Calu3 (cell line): ENCODE results near the gene FGF22. TPM values are rescaled to one million over a fixed set of nuclear protein-coding genes. Genes with fewer than 3 reads are reported as not detected.

Experiments
- BruUV-seq: library from RNA; stranded (reverse); fragments of 400-500 nt; replicated peaks from 2 replicates; lab custom pipeline; 2021; lab: Mats Ljungman, UMichigan
- CTCF ChIA-PET: fragments of 300-600 bp; sonication (Branson Sonifier 250); formaldehyde crosslinking; loops from one replicate; lab custom pipeline; 2022; ENCODE audit warnings: antibody characterized with exemption; lab: Charles Lee
- DNase-seq: peaks from one replicate; pipeline ENCODE4 v3.0.0; 2022
- H3K27ac Mint-ChIP-seq: one replicate; pipeline ENCODE4 v1.8.0; 2022; ENCODE audit warnings: mixed read lengths; ENCODE audit not compliant: unreplicated experiment
- H3K27me3 Mint-ChIP-seq: one replicate; pipeline ENCODE4 v1.8.0; 2022; ENCODE audit warnings: mixed read lengths; ENCODE audit not compliant: unreplicated experiment
- H3K36me3 Mint-ChIP-seq: one replicate; pipeline ENCODE4 v1.8.0; 2022; ENCODE audit warnings: mild to moderate bottlenecking, moderate library complexity, mixed read lengths; ENCODE audit not compliant: insufficient read depth, unreplicated experiment
- H3K4me1 Mint-ChIP-seq: one replicate; pipeline ENCODE4 v1.8.0; 2022; ENCODE audit warnings: mild to moderate bottlenecking, low read depth, mixed read lengths; ENCODE audit not compliant: unreplicated experiment
- H3K4me3 Mint-ChIP-seq: one replicate; pipeline ENCODE4 v1.8.0; 2022; ENCODE audit warnings: mild to moderate bottlenecking, low read depth, moderate library complexity, mixed read lengths; ENCODE audit not compliant: unreplicated experiment
- H3K9me3 Mint-ChIP-seq: one replicate; pipeline ENCODE4 v1.8.0; 2022; ENCODE audit warnings: low read depth, mixed read lengths; ENCODE audit not compliant: unreplicated experiment
- intact Hi-C: fragments of 100-400 bp; cut with micrococcal nuclease; formaldehyde crosslinking; loops from one replicate; pipeline ENCODE4 v1.10.0; 2022; ENCODE audit not compliant: unreplicated experiment
- total RNA-seq: library from RNA; stranded (reverse); gene quantifications from 2 replicates; pipeline ENCODE4 v1.2.3, GENCODE V29; 2022
- TF ChIP-seq, protein P1 (sequence below): fragments of 200-600 bp; IDR thresholded peaks from one replicate; pipeline ENCODE4 v1.8.0; 2022; ENCODE audit warnings: antibody characterized with exemption; ENCODE audit not compliant: unreplicated experiment

Gene FGF22
- total RNA-seq, 1 experiment from 2014 or later: 0.24 TPM

DNA sequence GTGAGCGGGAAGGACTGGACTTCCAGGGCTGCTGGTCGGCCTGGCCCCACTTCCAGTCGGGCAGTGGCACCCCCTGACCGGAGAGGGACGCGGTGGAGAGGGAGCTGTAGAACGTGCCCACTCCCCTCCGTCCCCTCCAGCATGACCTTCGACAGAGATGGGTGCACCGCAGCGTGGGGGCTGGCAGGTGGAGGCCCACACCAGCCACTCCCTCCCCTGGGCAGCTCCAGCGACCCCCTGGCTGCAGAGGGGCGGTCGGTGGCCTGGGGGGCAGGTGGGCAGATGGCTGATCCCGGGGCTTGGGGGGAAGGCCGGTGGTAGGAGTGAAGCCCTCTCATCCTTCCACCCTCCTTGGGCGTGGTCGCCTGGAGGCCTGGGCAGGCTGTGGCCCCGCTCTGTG is 47.6 kb upstream of the FGF22 start:
- Mint-ChIP-seq H3K36me3 (peaks cover 8% of the 10 kb centered on the region), H3K9me3 (no peaks in the 10 kb centered on the region), H3K27ac (no peak overlapping the region), H3K27me3 (peaks cover 60% of the 10 kb centered on the region), H3K4me1 (no peaks in the 10 kb centered on the region), H3K4me3 (no peak overlapping the region)
- no TSS peak for BruUV-seq
- CTCF ChIA-PET: no interaction called here
- DNase-seq: no peak
- intact Hi-C loops: no loop called here
- TF ChIP-seq, protein P1, sequence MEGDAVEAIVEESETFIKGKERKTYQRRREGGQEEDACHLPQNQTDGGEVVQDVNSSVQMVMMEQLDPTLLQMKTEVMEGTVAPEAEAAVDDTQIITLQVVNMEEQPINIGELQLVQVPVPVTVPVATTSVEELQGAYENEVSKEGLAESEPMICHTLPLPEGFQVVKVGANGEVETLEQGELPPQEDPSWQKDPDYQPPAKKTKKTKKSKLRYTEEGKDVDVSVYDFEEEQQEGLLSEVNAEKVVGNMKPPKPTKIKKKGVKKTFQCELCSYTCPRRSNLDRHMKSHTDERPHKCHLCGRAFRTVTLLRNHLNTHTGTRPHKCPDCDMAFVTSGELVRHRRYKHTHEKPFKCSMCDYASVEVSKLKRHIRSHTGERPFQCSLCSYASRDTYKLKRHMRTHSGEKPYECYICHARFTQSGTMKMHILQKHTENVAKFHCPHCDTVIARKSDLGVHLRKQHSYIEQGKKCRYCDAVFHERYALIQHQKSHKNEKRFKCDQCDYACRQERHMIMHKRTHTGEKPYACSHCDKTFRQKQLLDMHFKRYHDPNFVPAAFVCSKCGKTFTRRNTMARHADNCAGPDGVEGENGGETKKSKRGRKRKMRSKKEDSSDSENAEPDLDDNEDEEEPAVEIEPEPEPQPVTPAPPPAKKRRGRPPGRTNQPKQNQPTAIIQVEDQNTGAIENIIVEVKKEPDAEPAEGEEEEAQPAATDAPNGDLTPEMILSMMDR: no peak

DNA sequence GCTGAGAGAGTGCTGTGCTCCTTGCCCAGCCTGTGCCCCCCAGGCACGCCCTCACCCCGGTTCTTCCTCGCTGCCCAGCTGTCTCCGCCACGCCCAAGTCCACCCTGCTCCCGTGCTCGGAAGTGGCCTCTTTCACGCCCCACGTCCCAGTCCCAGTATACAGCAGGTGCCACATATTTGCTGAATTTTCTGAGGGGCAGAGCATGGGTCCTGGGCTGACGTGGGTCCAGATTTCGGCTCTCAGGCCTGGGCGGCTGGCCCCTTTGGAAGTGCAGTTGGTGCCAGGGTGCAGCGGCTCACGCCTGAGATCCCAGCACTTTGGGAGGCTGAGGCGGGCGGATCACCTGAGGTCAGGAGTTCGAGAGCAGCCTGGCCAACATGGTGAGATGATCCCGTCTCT is 46.6 kb upstream of the FGF22 start:
- TF ChIP-seq, protein P1: no peak
- Mint-ChIP-seq H3K27ac (no peak overlapping the region), H3K4me1 (no peaks in the 10 kb centered on the region), H3K9me3 (no peaks in the 10 kb centered on the region), H3K4me3 (no peak overlapping the region), H3K36me3 (peaks cover 8% of the 10 kb centered on the region), H3K27me3 (peaks cover 60% of the 10 kb centered on the region)
- intact Hi-C loops: no loop called here
- CTCF ChIA-PET: no interaction called here
- no peak for DNase-seq
- BruUV-seq: no TSS peak

DNA sequence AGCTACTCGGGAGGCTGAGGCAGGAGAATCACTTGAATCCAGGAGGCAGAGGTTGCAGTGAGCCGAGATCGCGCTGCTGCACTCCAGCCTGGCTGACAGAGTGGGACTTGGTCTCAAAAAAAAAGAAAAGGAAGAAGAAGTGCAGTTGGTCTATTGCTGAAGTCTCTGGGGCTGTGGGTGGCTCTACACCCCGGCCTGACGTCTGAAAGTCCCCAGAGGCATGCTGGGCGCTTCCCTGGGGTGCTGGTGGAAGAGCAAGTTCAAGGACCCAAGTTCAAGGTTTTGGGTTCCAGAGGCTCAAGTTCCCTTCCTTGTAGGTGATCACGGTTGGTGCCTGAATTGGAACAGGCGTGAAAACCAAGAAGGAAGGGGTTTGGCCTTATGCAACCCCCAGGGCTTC is 46.2 kb upstream of the FGF22 start:
- peaks cover 60% of the 10 kb centered on the region for H3K27me3 Mint-ChIP-seq
- H3K36me3 Mint-ChIP-seq: peaks cover 8% of the 10 kb centered on the region
- no peaks in the 10 kb centered on the region for H3K9me3 Mint-ChIP-seq
- CTCF ChIA-PET: no interaction called here
- TF ChIP-seq, protein P1: no peak
- no peak overlapping the region for H3K4me3 Mint-ChIP-seq
- DNase-seq: no peak
- intact Hi-C loops: no loop called here
- no peaks in the 10 kb centered on the region for H3K4me1 Mint-ChIP-seq
- BruUV-seq: no TSS peak
- no peak overlapping the region for H3K27ac Mint-ChIP-seq

DNA sequence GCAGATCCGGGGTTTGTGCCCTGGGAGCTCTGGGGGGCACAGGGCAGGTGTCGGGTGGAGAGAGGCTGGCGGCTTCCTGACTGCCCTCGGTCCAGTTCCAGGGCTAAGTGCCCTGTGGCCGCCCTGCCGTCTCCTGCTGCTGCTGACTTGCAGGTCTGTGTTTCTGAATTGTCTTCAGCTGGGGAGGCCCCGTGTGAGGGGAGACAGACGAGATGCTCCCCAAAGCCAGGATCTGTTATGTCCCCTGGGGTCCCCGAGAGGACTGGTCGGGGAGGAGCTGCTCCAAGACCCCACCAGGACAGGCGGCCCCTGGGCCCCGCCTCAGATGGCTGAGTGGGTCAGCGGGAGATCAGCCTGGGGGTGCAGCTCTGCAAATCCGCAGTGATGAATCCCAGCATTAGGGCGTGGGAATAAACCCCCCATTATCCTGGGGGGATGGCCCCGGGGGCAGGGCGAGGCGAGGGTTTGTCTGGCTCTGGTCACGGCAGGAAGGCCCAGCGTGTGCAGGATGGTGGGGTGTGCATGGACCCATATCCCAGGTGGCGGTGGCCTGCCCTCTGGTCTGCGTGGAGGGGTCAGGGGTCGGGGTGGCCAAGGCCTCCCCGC is 45.3 kb upstream of the FGF22 start:
- CTCF ChIA-PET: no interaction called here
- no TSS peak for BruUV-seq
- peaks cover 8% of the 10 kb centered on the region for H3K36me3 Mint-ChIP-seq
- no peaks in the 10 kb centered on the region for H3K4me1 Mint-ChIP-seq
- peaks cover 60% of the 10 kb centered on the region for H3K27me3 Mint-ChIP-seq
- H3K4me3 Mint-ChIP-seq: no peak overlapping the region
- intact Hi-C loops: no loop called here
- H3K27ac Mint-ChIP-seq: no peak overlapping the region
- TF ChIP-seq, protein P1: no peak
- no peak for DNase-seq
- no peaks in the 10 kb centered on the region for H3K9me3 Mint-ChIP-seq
